ENCODE data around the gene HHAT. TPM values are rescaled to one million over a fixed set of nuclear protein-coding genes. Genes with fewer than 3 reads are reported as not detected.

The HHAT gene
- total and polyA plus RNA-seq, 2 experiments from 2014 or later, result 1.6 to 1.9 TPM

GRCh38 chr1:210605099-210605498 is 276.4 kb downstream of the HHAT start:
- H3K9me3 ChIP-seq (ENCODE audit: low read depth), result no peaks in the 10 kb centered on the region
- H2AFZ ChIP-seq, result no peak overlapping the region
- no peaks in the 10 kb centered on the region for H4K20me1 ChIP-seq (ENCODE audit: insufficient read depth)
- H3K36me3 ChIP-seq (ENCODE audit: low read depth), result no peaks in the 10 kb centered on the region
- no peaks in the 10 kb centered on the region for H3K79me2 ChIP-seq (ENCODE audit: insufficient read depth)
- in situ Hi-C loops (cut with MboI), result no loop called here
- no peaks in the 10 kb centered on the region for H3F3A ChIP-seq (ENCODE audit: insufficient read depth)
- no peak overlapping the region for H3K4me2 ChIP-seq (ENCODE audit: unreplicated experiment)
- no peak for DNase-seq
- TF ChIP-seq EZH2 (IDR thresholded peaks at IDR 0.05; ENCODE audit: insufficient read depth, poor library complexity, severe bottlenecking), result no peak
- no peak for TF ChIP-seq EZH2phosphoT487 (IDR thresholded peaks at IDR 0.05; ENCODE audit: insufficient read depth, low read depth)
- H3K4me3 ChIP-seq, result no peak overlapping the region
- WGBS, 2 experiments (ENCODE audit: low coverage in 1 of 2, low lambda C conversion rate in 2 of 2, missing lambda C conversion rate in 2 of 2), result 28 to 35% methylated on average over 2 of the region's 2 CpGs
- H3K4me1 ChIP-seq (ENCODE audit: insufficient read depth), result peaks cover 5% of the 10 kb centered on the region
- no peaks in the 10 kb centered on the region for H3K9me2 ChIP-seq (ENCODE audit: insufficient read depth)
- H3K9ac ChIP-seq, result no peak overlapping the region
- no peak overlapping the region for H3K27ac ChIP-seq
- no peaks in the 10 kb centered on the region for H3K27me3 ChIP-seq (replicated peaks; ENCODE audit: insufficient read depth)

- DNase-seq, result no peak
Measured at GRCh38 chr1:210607361-210607760, 278.7 kb downstream of the HHAT start.

GRCh38 chr1:210608767-210609166 is 280.1 kb downstream of the HHAT start:
- in situ Hi-C loops (cut with MboI), result no loop called here
- Histone ChIP-seq H3K9ac (no peak overlapping the region), H3K4me3 (no peak overlapping the region), H3K27me3 (replicated peaks; ENCODE audit: insufficient read depth) (no peaks in the 10 kb centered on the region), H3K9me3 (ENCODE audit: low read depth) (no peaks in the 10 kb centered on the region), H4K20me1 (ENCODE audit: insufficient read depth) (no peaks in the 10 kb centered on the region), H3K4me2 (ENCODE audit: unreplicated experiment) (no peak overlapping the region), H3K4me1 (ENCODE audit: insufficient read depth) (no peaks in the 10 kb centered on the region), H3K9me2 (ENCODE audit: insufficient read depth) (no peaks in the 10 kb centered on the region), H2AFZ (no peak overlapping the region), H3K36me3 (ENCODE audit: low read depth) (no peaks in the 10 kb centered on the region), H3K79me2 (ENCODE audit: insufficient read depth) (no peaks in the 10 kb centered on the region), H3K27ac (no peak overlapping the region), H3F3A (ENCODE audit: insufficient read depth) (no peaks in the 10 kb centered on the region)
- WGBS, 2 experiments (ENCODE audit: low coverage in 1 of 2, low lambda C conversion rate in 2 of 2, missing lambda C conversion rate in 2 of 2), result 51 to 55% methylated on average over 5 of the region's 5 CpGs
- no peak for DNase-seq
- no peak for TF ChIP-seq EZH2 (IDR thresholded peaks at IDR 0.05; ENCODE audit: insufficient read depth, poor library complexity, severe bottlenecking)
- TF ChIP-seq EZH2phosphoT487 (IDR thresholded peaks at IDR 0.05; ENCODE audit: insufficient read depth, low read depth), result no peak

More at GRCh38 chr1:210607361-210607760, 278.7 kb downstream of the HHAT start:
- Histone ChIP-seq H3K79me2 (ENCODE audit: insufficient read depth) (no peaks in the 10 kb centered on the region), H3K9me3 (ENCODE audit: low read depth) (no peaks in the 10 kb centered on the region), H3K4me3 (no peak overlapping the region), H2AFZ (no peak overlapping the region), H3F3A (ENCODE audit: insufficient read depth) (no peaks in the 10 kb centered on the region), H3K4me2 (ENCODE audit: unreplicated experiment) (no peak overlapping the region), H3K27me3 (replicated peaks; ENCODE audit: insufficient read depth) (no peaks in the 10 kb centered on the region), H3K9me2 (ENCODE audit: insufficient read depth) (no peaks in the 10 kb centered on the region), H3K36me3 (ENCODE audit: low read depth) (no peaks in the 10 kb centered on the region), H4K20me1 (ENCODE audit: insufficient read depth) (no peaks in the 10 kb centered on the region), H3K27ac (no peak overlapping the region), H3K9ac (no peak overlapping the region), H3K4me1 (ENCODE audit: insufficient read depth) (no peaks in the 10 kb centered on the region)
- TF ChIP-seq EZH2 (IDR thresholded peaks at IDR 0.05; ENCODE audit: insufficient read depth, poor library complexity, severe bottlenecking) (no peak), EZH2phosphoT487 (IDR thresholded peaks at IDR 0.05; ENCODE audit: insufficient read depth, low read depth) (no peak)
- in situ Hi-C loops (cut with MboI), result no loop called here
- WGBS, 2 experiments (ENCODE audit: low coverage in 1 of 2, low lambda C conversion rate in 2 of 2, missing lambda C conversion rate in 2 of 2), result 50 to 52% methylated on average over 3 of the region's 3 CpGs

GRCh38 chr1:210616356-210616755 is 287.7 kb downstream of the HHAT start:
- H4K20me1 ChIP-seq (ENCODE audit: insufficient read depth), result no peaks in the 10 kb centered on the region
- peaks cover 6% of the 10 kb centered on the region; the same call in 1 of the 2 replicates for H3K27me3 ChIP-seq (replicated peaks; ENCODE audit: insufficient read depth)
- no peak overlapping the region for H3K4me2 ChIP-seq (ENCODE audit: unreplicated experiment)
- no peak overlapping the region for H3K4me3 ChIP-seq
- TF ChIP-seq EZH2phosphoT487 (IDR thresholded peaks at IDR 0.05; ENCODE audit: insufficient read depth, low read depth) (no peak), EZH2 (IDR thresholded peaks at IDR 0.05; ENCODE audit: insufficient read depth, poor library complexity, severe bottlenecking) (no peak)
- H3K36me3 ChIP-seq (ENCODE audit: low read depth), result no peaks in the 10 kb centered on the region
- no peaks in the 10 kb centered on the region for H3K4me1 ChIP-seq (ENCODE audit: insufficient read depth)
- H3K9me2 ChIP-seq (ENCODE audit: insufficient read depth), result no peaks in the 10 kb centered on the region
- H3K27ac ChIP-seq, result no peak overlapping the region
- H2AFZ ChIP-seq, result no peak overlapping the region
- H3K79me2 ChIP-seq (ENCODE audit: insufficient read depth), result no peaks in the 10 kb centered on the region
- H3F3A ChIP-seq (ENCODE audit: insufficient read depth), result no peaks in the 10 kb centered on the region
- no peaks in the 10 kb centered on the region for H3K9me3 ChIP-seq (ENCODE audit: low read depth)
- WGBS, 2 experiments (ENCODE audit: low coverage in 1 of 2, low lambda C conversion rate in 2 of 2, missing lambda C conversion rate in 2 of 2), result 28 to 37% methylated on average over 4 of the region's 4 CpGs
- no peak overlapping the region for H3K9ac ChIP-seq
- in situ Hi-C loops (cut with MboI), result no loop called here
- DNase-seq, result no peak

DNA sequence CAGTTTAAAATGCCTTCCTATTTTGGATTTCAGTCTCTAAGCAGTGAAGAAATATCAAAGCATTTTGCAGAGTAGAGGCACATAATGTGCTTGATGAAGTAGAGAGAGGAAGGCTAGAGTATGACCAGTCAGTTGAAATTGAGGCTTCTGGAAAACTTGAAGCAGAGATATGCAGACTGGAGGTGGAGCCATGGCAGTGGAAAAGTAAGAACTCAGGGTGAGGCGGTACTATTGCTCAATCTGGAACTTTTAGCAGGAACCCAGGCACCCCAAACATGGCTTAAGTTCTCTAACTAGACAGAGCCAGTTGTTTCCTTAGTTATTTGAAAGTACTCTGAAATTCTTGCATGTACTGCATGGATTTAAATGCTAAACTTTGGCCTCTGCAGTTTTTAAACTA is 288.6 kb downstream of the HHAT start:
- H3K4me1 ChIP-seq (ENCODE audit: insufficient read depth), result no peaks in the 10 kb centered on the region
- no peak overlapping the region for H3K4me2 ChIP-seq (ENCODE audit: unreplicated experiment)
- H3K36me3 ChIP-seq (ENCODE audit: low read depth), result no peaks in the 10 kb centered on the region
- H3F3A ChIP-seq (ENCODE audit: insufficient read depth), result no peaks in the 10 kb centered on the region
- H3K4me3 ChIP-seq, result no peak overlapping the region
- no peak overlapping the region for H2AFZ ChIP-seq
- no peak overlapping the region for H3K9ac ChIP-seq
- WGBS, 2 experiments (ENCODE audit: low coverage in 1 of 2, low lambda C conversion rate in 2 of 2, missing lambda C conversion rate in 2 of 2), result 13 to 16% methylated on average over 1 of the region's 1 CpG
- no peaks in the 10 kb centered on the region for H4K20me1 ChIP-seq (ENCODE audit: insufficient read depth)
- no peak overlapping the region for H3K27ac ChIP-seq
- TF ChIP-seq EZH2 (IDR thresholded peaks at IDR 0.05; ENCODE audit: insufficient read depth, poor library complexity, severe bottlenecking), result no peak
- no peak for TF ChIP-seq EZH2phosphoT487 (IDR thresholded peaks at IDR 0.05; ENCODE audit: insufficient read depth, low read depth)
- H3K9me3 ChIP-seq (ENCODE audit: low read depth), result no peaks in the 10 kb centered on the region
- peaks cover 6% of the 10 kb centered on the region; the same call in 1 of the 2 replicates for H3K27me3 ChIP-seq (replicated peaks; ENCODE audit: insufficient read depth)
- no peaks in the 10 kb centered on the region for H3K79me2 ChIP-seq (ENCODE audit: insufficient read depth)
- in situ Hi-C loops (cut with MboI), result no loop called here
- H3K9me2 ChIP-seq (ENCODE audit: insufficient read depth), result no peaks in the 10 kb centered on the region
- no peak for DNase-seq

Data from GM23248 (cell line).